Sigmoid colon (tissue), 7 donors: ENCODE measurements around the gene RPL10. TPM values are rescaled to one million over a fixed set of nuclear protein-coding genes. Genes with fewer than 3 reads are reported as not detected.

Source experiments
- DNase-seq: peaks from one replicate; pipeline ENCODE4 v3.0.0-alpha.2; 2019
- H3K27ac ChIP-seq, 4 donors: fragments of 200-600 bp; sonication (generic); one replicate each; pipeline ENCODE4 v1.5.1; 2016 to 2019; ENCODE audit warnings: mild to moderate bottlenecking in 1 of 4
- H3K27me3 ChIP-seq, 3 donors: fragments of 200-600 bp; sonication (generic); one replicate each; pipeline ENCODE4 v1.5.1; 2019; ENCODE audit warnings: mild to moderate bottlenecking in 1 of 3
- H3K36me3 ChIP-seq, 4 donors: fragments of 200-600 bp; sonication (generic); one replicate each; pipeline ENCODE4 v1.5.1; 2016 to 2019
- H3K4me1 ChIP-seq, 4 donors: fragments of 200-600 bp; sonication (generic); one replicate each; pipeline ENCODE4 v1.5.1; 2017 to 2019
- H3K4me3 ChIP-seq, 4 donors: fragments of 200-600 bp; sonication (generic); one replicate each; pipeline ENCODE4 v1.5.1; 2017 to 2019; ENCODE audit warnings: mild to moderate bottlenecking in 2 of 4, moderate library complexity in 1 of 4
- H3K9me3 ChIP-seq, 4 donors: fragments of 200-600 bp in 3 of 4; sonication (generic) in 3 of 4; one replicate each; pipeline versions ENCODE4 v1.5.1 to v1.6.1; 2013 to 2019
- CTCF ChIP-seq, 4 experiments: fragments of 450-650 bp in 3 of 4; fragments of 200-600 bp in 1 of 4; IDR thresholded peaks; one replicate each; pipeline ENCODE4 v1.5.1; 2016 to 2019; ENCODE audit warnings: antibody characterized with exemption in 4 of 4, mild to moderate bottlenecking in 3 of 4, moderate library complexity in 2 of 4
- EP300 ChIP-seq, 4 donors: sonication (generic); formaldehyde crosslinking; IDR thresholded peaks; one replicate each; pipeline ENCODE4 v1.6.1; 2017; ENCODE audit warnings: antibody characterized with exemption in 4 of 4
- POLR2A ChIP-seq, 2 donors: fragments of 450-650 bp; IDR thresholded peaks; one replicate each; pipeline ENCODE4 v1.6.1; 2016; ENCODE audit warnings: antibody characterized with exemption in 2 of 2, mild to moderate bottlenecking in 2 of 2, moderate library complexity in 2 of 2
- POLR2AphosphoS5 ChIP-seq, 4 donors: sonication (generic); formaldehyde crosslinking; IDR thresholded peaks; one replicate each; pipeline ENCODE4 v1.6.1; 2017; ENCODE audit warnings: antibody characterized with exemption in 4 of 4
- WGBS, 2 donors: extraction: QIAGEN DNeasy Blood & Tissue Kit; methylation state at CpG; one replicate each; pipeline ENCODE4 v1.1.7; 2013; 5-methylcytosine and 5-hydroxymethylcytosine counted together
- intact Hi-C: fragments of 100-400 bp; cut with DNase I; formaldehyde crosslinking; loops from one replicate; pipeline ENCODE4 v1.15.1; 2023
- polyA plus RNA-seq, 3 donors: library from polyadenylated mRNA; stranded (reverse); fragments of 200-250 nt; gene quantifications; one replicate each; pipeline ENCODE4 v1.2.3, GENCODE V29; 2013
- total RNA-seq, 4 donors: library from RNA; depleted of rRNA; stranded (reverse); fragments of >200 nt; gene quantifications; one replicate each; pipeline ENCODE4 v1.1.0, GENCODE V29; 2016
- donor health status: healthy with polysubstance abuse.
- donor health status: Bipolar disorder and iron deficiency.
- donor health status: healthy.

RPL10 gene
- total and polyA plus RNA-seq, 7 donors = 3,138 to 8,651 (median 5,003) TPM

GRCh38 chrX:154404625-154405192 lies 6.5 kb downstream of the RPL10 start:
- 95 to 96% methylated on average over 16 of the region's 16 CpGs for WGBS, 2 donors
- H3K9me3 ChIP-seq = no peaks in the 10 kb centered on the region
- H3K27me3 ChIP-seq = no peaks in the 10 kb centered on the region
- TF ChIP-seq POLR2A (IDR thresholded peaks at IDR 0.05) (no peak), POLR2AphosphoS5 (IDR thresholded peaks at IDR 0.05) (no peak), CTCF (IDR thresholded peaks at IDR 0.05) (no peak), EP300 (IDR thresholded peaks at IDR 0.05) (no peak)
- H3K27ac ChIP-seq = no peak overlapping the region
- peaks cover 0 to 8% (median 7%) of the 10 kb centered on the region in 4 donors for H3K4me1 ChIP-seq
- peaks cover 4 to 15% (median 7%) of the 10 kb centered on the region in 4 donors for H3K36me3 ChIP-seq
- peak; percentile 61 for DNase-seq
- intact Hi-C loops = no loop called here
- no peak overlapping the region for H3K4me3 ChIP-seq

GRCh38 chrX:154408659-154409221 lies 10.6 kb downstream of the RPL10 start:
- H3K4me3 ChIP-seq = peak overlapping the region; percentile 10 to 32 (median 25)
- intact Hi-C loops = no loop called here

GRCh38 chrX:154409222-154409871 lies 11.2 kb downstream of the RPL10 start, which contains the start of gene DNASE1L1:
Gene DNASE1L1, minus strand, starts transcription at chrX:154409254. Its CDS starts 3,686 bp downstream, at chrX:154405568.
- Histone ChIP-seq H3K36me3 (no peaks in the 10 kb centered on the region), H3K27ac (peak within 1 kb of the TSS; percentile 58 to 71 (median 62)), H3K9me3 (no peaks in the 10 kb centered on the region), H3K27me3 (no peaks in the 10 kb centered on the region), H3K4me3 (peak within 1 kb of the TSS; percentile 10 to 32 (median 25)), H3K4me1 (peaks cover 0 to 8% (median 7%) of the 10 kb centered on the region in 4 donors)
- WGBS, 2 donors = 14 to 31% methylated on average over 24 to 26 of the region's 26 CpGs
- intact Hi-C loops = no loop called here
- DNase-seq = peak; percentile 86
- no peak for TF ChIP-seq POLR2A (IDR thresholded peaks at IDR 0.05)
- TF ChIP-seq POLR2AphosphoS5 (IDR thresholded peaks at IDR 0.05) = peak in 2 of 4 donors; percentile 19 to 23

More at GRCh38 chrX:154408659-154409221, 10.6 kb downstream of the RPL10 start:
- H3K27ac ChIP-seq = peak overlapping the region; percentile 58 to 71 (median 62)
- peaks cover 0 to 8% (median 7%) of the 10 kb centered on the region in 4 donors for H3K4me1 ChIP-seq
- 26 to 33% methylated on average over 10 of the region's 10 CpGs for WGBS, 2 donors
- TF ChIP-seq EP300 (IDR thresholded peaks at IDR 0.05) (no peak), POLR2A (IDR thresholded peaks at IDR 0.05) (no peak), CTCF (IDR thresholded peaks at IDR 0.05) (no peak), POLR2AphosphoS5 (IDR thresholded peaks at IDR 0.05) (no peak)
- H3K36me3 ChIP-seq = no peaks in the 10 kb centered on the region
- no peaks in the 10 kb centered on the region for H3K9me3 ChIP-seq
- no peaks in the 10 kb centered on the region for H3K27me3 ChIP-seq
- DNase-seq = no peak

- Histone ChIP-seq H3K4me3 (peak overlapping the region; percentile 62 to 86 (median 82)), H3K9me3 (no peaks in the 10 kb centered on the region), H3K27me3 (no peaks in the 10 kb centered on the region), H3K27ac (peak overlapping the region; percentile 93 to 94 (median 93)), H3K4me1 (peaks cover 0 to 8% (median 7%) of the 10 kb centered on the region in 4 donors), H3K36me3 (no peaks in the 10 kb centered on the region)
- TF ChIP-seq POLR2AphosphoS5 (IDR thresholded peaks at IDR 0.05) (peak; percentile 33 to 80 (median 62)), EP300 (IDR thresholded peaks at IDR 0.05) (no peak)
- 0 to 1% methylated on average over 29 of the region's 29 CpGs for WGBS, 2 donors
- peak; percentile 90 for DNase-seq
- intact Hi-C loops = loop anchor here (5.0 kb wide), 1 partner anchor 65 kb away; the partner anchor contains the start of gene LAGE3
Measured at GRCh38 chrX:154411981-154412340, 13.8 kb downstream of the RPL10 start.

GRCh38 chrX:154412468-154412867 lies 14.3 kb downstream of the RPL10 start:
- intact Hi-C loops = loop anchor here (5.0 kb wide), 1 partner anchor 65 kb away; the partner anchor contains the start of gene LAGE3
- Histone ChIP-seq H3K9me3 (no peaks in the 10 kb centered on the region), H3K4me3 (peak overlapping the region; percentile 62 to 86 (median 82)), H3K27me3 (no peaks in the 10 kb centered on the region), H3K36me3 (no peaks in the 10 kb centered on the region), H3K27ac (peak overlapping the region; percentile 93 to 94 (median 93)), H3K4me1 (peaks cover 0 to 8% (median 7%) of the 10 kb centered on the region in 4 donors)
- WGBS, 2 donors = 5 to 9% methylated on average over 4 of the region's 4 CpGs
- no peak for TF ChIP-seq CTCF (IDR thresholded peaks at IDR 0.05)
- TF ChIP-seq POLR2A (IDR thresholded peaks at IDR 0.05) = no peak
- no peak for TF ChIP-seq EP300 (IDR thresholded peaks at IDR 0.05)
- no peak for TF ChIP-seq POLR2AphosphoS5 (IDR thresholded peaks at IDR 0.05)
- DNase-seq = no peak
